Right cardiac atrium (tissue), 5 donors: ENCODE data around the gene PPY. TPM values are rescaled to one million over a fixed set of nuclear protein-coding genes. Genes with fewer than 3 reads are reported as not detected.
"Not testable (repeated sequence)": the region's sequence is repeated elsewhere in the genome, so short reads cannot be mapped to it uniquely, and the experiment has no call there.

ENCODE experiments used
- ATAC-seq, 2 donors: fragments of 200-7000 bp; cut with Tn5 transposase; one replicate each; pipeline versions ENCODE4 v1.8.0 to v1.9.1; 2020; ENCODE audit warnings: moderate library complexity in 2 of 2, mild to moderate bottlenecking in 1 of 2
- DNase-seq, 3 donors: peaks; one replicate each; pipeline ENCODE4 v3.0.0-alpha.2; 2020
- H3K27ac ChIP-seq: one replicate; pipeline ENCODE4 v1.5.1; 2013; ENCODE audit warnings: mild to moderate bottlenecking, low read length, control low read depth, moderate library complexity
- H3K27me3 ChIP-seq: one replicate; pipeline ENCODE4 v1.6.1; 2013; ENCODE audit not compliant: control insufficient read depth, insufficient read depth
- H3K4me1 ChIP-seq: one replicate; pipeline ENCODE4 v1.6.1; 2013; ENCODE audit warnings: low read length; ENCODE audit not compliant: control insufficient read depth, insufficient read depth
- H3K4me3 ChIP-seq: one replicate; pipeline ENCODE4 v1.5.1; 2013; ENCODE audit warnings: low read length, control low read depth
- H3K9me3 ChIP-seq: one replicate; pipeline ENCODE4 v1.6.1; 2013; ENCODE audit warnings: low read length; ENCODE audit not compliant: control insufficient read depth
- WGBS: extraction: QIAGEN DNeasy Blood & Tissue Kit; methylation state at CpG from one replicate; pipeline ENCODE4 v1.1.7; 2013; 5-methylcytosine and 5-hydroxymethylcytosine counted together
- intact Hi-C, 4 donors: fragments of 100-400 bp; cut with DNase I; formaldehyde crosslinking; loops; one replicate each; pipeline versions ENCODE4 v1.11.0 to v1.14.0; 2022 to 2023
- polyA plus RNA-seq: library from polyadenylated mRNA; stranded (reverse); fragments of 200-250 nt; gene quantifications from one replicate; pipeline ENCODE4 v1.2.3, GENCODE V29; 2013
- total RNA-seq, 4 donors: library from RNA; stranded (reverse); fragmentation: NEBNext Ultra II Directional; extraction: Animal tissue kit (Norgen Biotek cat#: 25700); gene quantifications; one replicate each; pipeline ENCODE4 v1.2.1, GENCODE V29; 2021
- donor health status: healthy with polysubstance abuse.
- donor health status: DM: no; HTN: yes; CAD: no.
- donor health status: DM: no; HTN: no; CAD: no.
- donor health status: DM: no; HTN: yes; CAD: no; lungs with severe emphysema.
- donor health status: DM: yes; HTN: yes; CAD: no.

Gene PPY
- total and polyA plus RNA-seq, 5 donors = not detected

- no peaks in the 10 kb centered on the region for H3K27me3 ChIP-seq
- H3K4me3 ChIP-seq = no peak overlapping the region
- H3K27ac ChIP-seq = no peak overlapping the region
- H3K9me3 ChIP-seq = no peaks in the 10 kb centered on the region
- no peak for DNase-seq
- intact Hi-C loops = no loop called here
- no peak for ATAC-seq
- peaks cover 5% of the 10 kb centered on the region for H3K4me1 ChIP-seq
- WGBS = 67% methylated on average over 7 of the region's 7 CpGs
Observed at GRCh38 chr17:43901861-43902589, 40.3 kb downstream of the PPY start.

GRCh38 chr17:43900858-43901754 lies 41.2 kb downstream of the PPY start:
- ATAC-seq (no peak), DNase-seq (no peak)
- Histone ChIP-seq H3K4me1 (peaks cover 4% of the 10 kb centered on the region), H3K4me3 (peak overlapping the region; percentile 31), H3K27me3 (no peaks in the 10 kb centered on the region), H3K9me3 (no peaks in the 10 kb centered on the region), H3K27ac (no peak overlapping the region)
- 35% methylated on average over 13 of the region's 13 CpGs for WGBS
- intact Hi-C loops = no loop called here

- 2% methylated on average over 31 of the region's 31 CpGs for WGBS
- H3K27ac ChIP-seq = no peak overlapping the region
- peak overlapping the region; percentile 31 for H3K4me3 ChIP-seq
- H3K27me3 ChIP-seq = no peaks in the 10 kb centered on the region
- ATAC-seq = peak; percentile 97
- H3K9me3 ChIP-seq = no peaks in the 10 kb centered on the region
- intact Hi-C loops = no loop called here
- no peaks in the 10 kb centered on the region for H3K4me1 ChIP-seq
- DNase-seq = peak; percentile 88 to 95 (median 94)
Observed at GRCh38 chr17:43900183-43900857, 42.0 kb downstream of the PPY start.

- ATAC-seq (no peak), DNase-seq (no peak)
- H3K9me3 ChIP-seq = no peaks in the 10 kb centered on the region
- no peak overlapping the region for H3K27ac ChIP-seq
- H3K4me3 ChIP-seq = no peak overlapping the region
- no peaks in the 10 kb centered on the region for H3K4me1 ChIP-seq
- H3K27me3 ChIP-seq = no peaks in the 10 kb centered on the region
- intact Hi-C loops = no loop called here
- WGBS = 72% methylated on average over 1 of the region's 1 CpG
Observed at GRCh38 chr17:43898446-43898845, 43.8 kb downstream of the PPY start.

GRCh38 chr17:43897831-43898230 lies 44.4 kb downstream of the PPY start:
- DNase-seq = no peak
- Histone ChIP-seq H3K9me3 (no peaks in the 10 kb centered on the region), H3K4me1 (no peaks in the 10 kb centered on the region), H3K27me3 (no peaks in the 10 kb centered on the region), H3K4me3 (no peak overlapping the region), H3K27ac (no peak overlapping the region)
- ATAC-seq = no peak
- WGBS = 94% methylated on average over 3 of the region's 3 CpGs
- intact Hi-C loops = no loop called here

- whole genome bisulfite sequencing = 86% methylated on average over 4 of the region's 4 CpGs
- ATAC-seq, H3K27me3 ChIP-seq, H3K9me3 ChIP-seq, H3K4me1 ChIP-seq, DNase-seq, H3K27ac ChIP-seq, H3K4me3 ChIP-seq, intact Hi-C loops: not testable (repeated sequence)
Observed at GRCh38 chr17:43894494-43894893, 47.8 kb downstream of the PPY start.

GRCh38 chr17:43892647-43892952 lies 49.7 kb downstream of the PPY start:
- Histone ChIP-seq H3K4me3 (no peak overlapping the region), H3K27me3 (no peaks in the 10 kb centered on the region), H3K9me3 (no peaks in the 10 kb centered on the region), H3K27ac (no peak overlapping the region), H3K4me1 (no peaks in the 10 kb centered on the region)
- DNase-seq (no peak), ATAC-seq (no peak)
- intact Hi-C loops = no loop called here
- WGBS = 37% methylated on average over 4 of the region's 4 CpGs

- ATAC-seq (no peak), DNase-seq (no peak)
- WGBS = 85% methylated on average over 5 of the region's 5 CpGs
- intact Hi-C loops = no loop called here
- no peak overlapping the region for H3K27ac ChIP-seq
- H3K27me3 ChIP-seq = no peaks in the 10 kb centered on the region
- H3K9me3 ChIP-seq = no peaks in the 10 kb centered on the region
- no peak overlapping the region for H3K4me3 ChIP-seq
- H3K4me1 ChIP-seq = no peaks in the 10 kb centered on the region
Observed at GRCh38 chr17:43891851-43892646, 50.2 kb downstream of the PPY start.
